Thyroid gland (tissue), 4 donors: ENCODE data around the gene MAPK11.

Experiments used
- CTCF ChIP-seq, 6 experiments: fragments of 200-600 bp in 3 of 6; fragments of 450-650 bp in 3 of 6; sonication (generic) in 3 of 6; IDR thresholded peaks; one replicate each; pipeline ENCODE4 v1.5.1; 2016 to 2019; ENCODE audit warnings: antibody characterized with exemption in 6 of 6, mild to moderate bottlenecking in 2 of 6, inconsistent platforms in 1 of 6, moderate library complexity in 1 of 6
- POLR2A ChIP-seq, 2 donors: fragments of 450-650 bp; IDR thresholded peaks; one replicate each; pipeline ENCODE4 v1.6.1; 2017; ENCODE audit warnings: antibody characterized with exemption in 2 of 2, mild to moderate bottlenecking in 2 of 2, moderate library complexity in 1 of 2

GRCh38 chr22:50229370-50229769 lies 40.8 kb downstream of the MAPK11 start:
- TF ChIP-seq CTCF (IDR thresholded peaks at IDR 0.05) (no peak), POLR2A (IDR thresholded peaks at IDR 0.05) (no peak)
